Liver (tissue), 9 donors: Measurements from ENCODE around the gene CHST14. TPM values are rescaled to one million over a fixed set of nuclear protein-coding genes. Genes with fewer than 3 reads are reported as not detected.

ENCODE experiments used
- DNase-seq: peaks from one replicate; pipeline ENCODE4 v3.0.0-alpha.2; 2017; ENCODE audit warnings: low spot score
- H3K27ac ChIP-seq, 2 donors: one replicate each; pipeline ENCODE4 v1.7.0; 2013; ENCODE audit warnings: inconsistent platforms in 2 of 2, low read length in 2 of 2, control low read depth in 1 of 2, low read depth in 1 of 2, mild to moderate bottlenecking in 1 of 2
- H3K27me3 ChIP-seq, 4 donors: one replicate each; pipeline versions ENCODE4 v1.6.1 to v1.7.0; 2013; ENCODE audit warnings: low read length in 3 of 4, inconsistent platforms in 1 of 4, mild to moderate bottlenecking in 1 of 4, moderate library complexity in 1 of 4; ENCODE audit not compliant: control insufficient read depth in 4 of 4, insufficient read depth in 4 of 4
- H3K36me3 ChIP-seq, 4 donors: one replicate each; pipeline versions ENCODE4 v1.6.1 to v1.7.0; 2013; ENCODE audit warnings: low read length in 3 of 4, mild to moderate bottlenecking in 3 of 4, low read depth in 1 of 4, moderate library complexity in 1 of 4; ENCODE audit not compliant: control insufficient read depth in 4 of 4, insufficient read depth in 3 of 4
- H3K4me1 ChIP-seq, 4 donors: one replicate each; pipeline versions ENCODE4 v1.6.1 to v1.7.0; 2013; ENCODE audit warnings: low read length in 3 of 4, mild to moderate bottlenecking in 3 of 4, moderate library complexity in 1 of 4; ENCODE audit not compliant: control insufficient read depth in 4 of 4, insufficient read depth in 4 of 4
- H3K4me3 ChIP-seq, 3 donors: one replicate each; pipeline versions ENCODE4 v1.6.1 to v1.7.0; 2013; ENCODE audit warnings: low read length in 3 of 3, control low read depth in 1 of 3, low read depth in 1 of 3, mild to moderate bottlenecking in 1 of 3
- H3K9ac ChIP-seq, 2 donors: one replicate each; pipeline ENCODE4 v1.7.0; 2013; ENCODE audit warnings: low read length in 2 of 2, mild to moderate bottlenecking in 2 of 2, moderate library complexity in 2 of 2, control low read depth in 1 of 2, low read depth in 1 of 2
- H3K9me3 ChIP-seq, 4 donors: one replicate each; pipeline versions ENCODE4 v1.6.1 to v1.7.0; 2013; ENCODE audit warnings: low read length in 3 of 4; ENCODE audit not compliant: control insufficient read depth in 4 of 4
- EGR1 ChIP-seq, 2 donors: IDR thresholded peaks; 2 replicates each; pipeline ENCODE4 v1.6.1; 2016 to 2018; ENCODE audit warnings: antibody characterized with exemption in 2 of 2, low read depth in 2 of 2
- FOXA1 ChIP-seq: IDR thresholded peaks from 2 replicates; pipeline ENCODE4 v1.6.1; 2016; ENCODE audit warnings: antibody characterized with exemption
- FOXA2 ChIP-seq: IDR thresholded peaks from 2 replicates; pipeline ENCODE4 v1.6.1; 2016; ENCODE audit warnings: antibody characterized with exemption
- GABPA ChIP-seq, 2 donors: IDR thresholded peaks in 1 of 2; conservative IDR thresholded peaks in 1 of 2; 2 replicates each; pipeline ENCODE4 v1.6.1; 2016; ENCODE audit warnings: antibody characterized with exemption in 2 of 2, mild to moderate bottlenecking in 1 of 2, moderate library complexity in 1 of 2
- HNF4A ChIP-seq, 2 donors: conservative IDR thresholded peaks; 2 replicates each; pipeline ENCODE4 v1.6.1; 2016; ENCODE audit warnings: antibody characterized with exemption in 2 of 2, mild to moderate bottlenecking in 2 of 2
- HNF4G ChIP-seq: IDR thresholded peaks from 2 replicates; pipeline ENCODE4 v1.6.1; 2016; ENCODE audit warnings: antibody characterized with exemption
- JUND ChIP-seq, 2 donors: IDR thresholded peaks; 2 replicates each; pipeline ENCODE4 v1.6.1; 2016; ENCODE audit warnings: antibody characterized with exemption in 2 of 2
- NR2F2 ChIP-seq: IDR thresholded peaks from 2 replicates; pipeline ENCODE4 v1.6.1; 2016; ENCODE audit warnings: antibody characterized with exemption
- RAD21 ChIP-seq, 2 donors: IDR thresholded peaks; 2 replicates each; pipeline ENCODE4 v1.6.1; 2016; ENCODE audit warnings: antibody characterized with exemption in 2 of 2, mild to moderate bottlenecking in 2 of 2
- RXRA ChIP-seq, 2 donors: IDR thresholded peaks; 2 replicates each; pipeline ENCODE4 v1.6.1; 2017 to 2018; ENCODE audit warnings: antibody characterized with exemption in 2 of 2, mild to moderate bottlenecking in 1 of 2
- SP1 ChIP-seq: IDR thresholded peaks from 2 replicates; pipeline ENCODE4 v1.6.1; 2018; ENCODE audit warnings: antibody characterized with exemption, mild to moderate bottlenecking
- TAF1 ChIP-seq: conservative IDR thresholded peaks from 2 replicates; pipeline ENCODE4 v1.6.1; 2016; ENCODE audit warnings: antibody characterized with exemption, mild to moderate bottlenecking
- YY1 ChIP-seq: IDR thresholded peaks from 2 replicates; pipeline ENCODE4 v1.6.1; 2016; ENCODE audit warnings: antibody characterized with exemption, mild to moderate bottlenecking
- WGBS: extraction: QIAGEN DNeasy Blood & Tissue Kit; methylation state at CpG from one replicate; pipeline ENCODE4 v1.1.7; 2013; 5-methylcytosine and 5-hydroxymethylcytosine counted together
- polyA plus RNA-seq, 2 donors: library from polyadenylated mRNA; stranded (reverse) in 1 of 2; unstranded in 1 of 2; fragments of 200-250 nt in 1 of 2; fragments of >200 nt in 1 of 2; fragmentation: Nextera tagmentation in 1 of 2; extraction: Ambion mirVana in 1 of 2; gene quantifications; one replicate each; pipeline versions ENCODE4 v1.2.1 to v1.2.3, GENCODE V29; 2013 to 2015
- total RNA-seq, 2 donors: library from RNA; depleted of rRNA; stranded (reverse); fragments of >200 nt; gene quantifications; one replicate each; pipeline ENCODE4 v1.2.3, GENCODE V29; 2014
- TF ChIP-seq, protein P1 (sequence below): IDR thresholded peaks from 2 replicates; pipeline ENCODE4 v1.6.1; 2016; ENCODE audit warnings: antibody characterized with exemption
- TF ChIP-seq, protein P2 (sequence below): IDR thresholded peaks from 2 replicates; pipeline ENCODE4 v1.6.1; 2016; ENCODE audit warnings: antibody characterized with exemption
- TF ChIP-seq, protein P3 (sequence below): IDR thresholded peaks from 2 replicates; pipeline ENCODE4 v1.6.1; 2016; ENCODE audit warnings: antibody characterized with exemption
- TF ChIP-seq, protein P4 (sequence below): fragments of 150-350 bp; IDR thresholded peaks from 2 replicates; pipeline ENCODE4 v1.5.1; 2017; ENCODE audit warnings: improper control_type of control experiment, low read depth, low read length; ENCODE audit not compliant: missing input control
- TF ChIP-seq, protein P5 (sequence below): IDR thresholded peaks from 2 replicates; pipeline ENCODE4 v1.6.1; 2016; ENCODE audit warnings: antibody characterized with exemption, mild to moderate bottlenecking
- donor health status: healthy.
- donor health status: healthy.
- donor health status: healthy.
- donor health status: healthy.
- donor health status: healthy.

The CHST14 gene
- total and polyA plus RNA-seq, 4 donors, result 2.3 to 5.3 (median 3.1) TPM

DNA sequence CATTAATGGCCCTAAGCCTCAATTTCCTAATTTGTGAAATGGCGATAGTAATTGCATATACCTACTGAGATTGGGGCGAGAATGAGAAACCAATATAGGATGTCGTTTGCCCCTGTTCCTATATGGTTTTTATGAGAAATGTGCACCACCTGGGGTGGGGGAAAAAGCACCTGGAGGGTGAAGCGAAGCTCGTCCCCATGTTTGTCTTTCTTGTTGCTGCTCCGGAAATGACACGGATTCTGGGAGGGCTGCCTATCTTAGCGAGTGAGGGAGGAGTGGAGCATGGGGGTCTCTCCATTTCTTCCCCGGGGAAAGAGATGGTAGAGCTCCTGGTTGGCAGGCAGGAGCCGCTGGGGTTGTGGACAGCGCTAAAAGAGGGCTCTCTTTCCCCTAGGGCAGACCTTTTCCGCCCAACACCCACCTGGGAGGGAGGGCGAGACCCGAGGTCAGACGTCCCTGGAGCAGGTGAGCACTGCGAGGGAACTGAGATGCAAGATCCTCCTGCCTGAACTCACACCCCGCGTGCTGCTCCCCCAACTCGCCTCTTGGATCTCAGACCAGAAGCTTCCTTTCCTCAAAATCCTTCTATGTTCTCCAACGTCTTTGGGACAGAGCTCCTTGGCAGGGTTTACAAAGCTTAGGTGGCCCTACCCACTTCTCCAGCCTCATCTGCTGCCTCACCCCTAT is 35.6 kb upstream of the CHST14 start:
- H3K36me3 ChIP-seq, result no peaks in the 10 kb centered on the region
- no peak overlapping the region for H3K27ac ChIP-seq
- WGBS, result 61% methylated on average over 20 of the region's 20 CpGs
- H3K9me3 ChIP-seq, result no peaks in the 10 kb centered on the region
- peaks cover 10 to 22% (median 17%) of the 10 kb centered on the region in 4 donors for H3K4me1 ChIP-seq
- no peak for DNase-seq
- no peak overlapping the region for H3K9ac ChIP-seq
- TF ChIP-seq NR2F2 (no peak), HNF4G (no peak), TAF1 (no peak), RAD21 (IDR thresholded peaks at IDR 0.05) (no peak), SP1 (no peak), FOXA2 (no peak), JUND (IDR thresholded peaks at IDR 0.05) (no peak)
- TF ChIP-seq, protein P1, sequence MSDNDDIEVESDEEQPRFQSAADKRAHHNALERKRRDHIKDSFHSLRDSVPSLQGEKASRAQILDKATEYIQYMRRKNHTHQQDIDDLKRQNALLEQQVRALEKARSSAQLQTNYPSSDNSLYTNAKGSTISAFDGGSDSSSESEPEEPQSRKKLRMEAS, result no peak
- H3K27me3 ChIP-seq, result peaks cover 0 to 6% (median 0%) of the 10 kb centered on the region in 4 donors
- H3K4me3 ChIP-seq, result no peak overlapping the region

DNA sequence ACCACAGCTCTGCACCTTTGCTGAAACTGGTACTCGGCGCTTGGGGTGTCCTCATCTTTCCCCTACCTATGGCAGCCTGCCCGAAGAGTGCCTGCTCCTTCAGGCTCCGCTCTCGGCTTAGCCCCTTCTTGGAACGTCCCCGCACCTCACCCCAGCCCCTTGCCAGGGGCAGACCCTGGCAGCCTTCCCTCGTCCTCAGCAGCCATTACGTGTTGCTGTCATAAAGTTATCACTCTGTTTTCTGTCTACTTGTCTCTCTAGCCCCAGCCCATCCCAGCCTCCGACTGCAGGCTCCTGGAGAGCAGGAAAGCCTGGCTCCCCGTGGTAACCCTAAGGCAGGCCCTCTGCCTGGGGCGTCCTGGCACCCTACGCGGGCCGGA is 35.1 kb upstream of the CHST14 start:
- Histone ChIP-seq H3K4me3 (peak overlapping the region in 1 of 3 donors; percentile 12), H3K27me3 (peaks cover 0 to 6% (median 0%) of the 10 kb centered on the region in 4 donors), H3K4me1 (peaks cover 10 to 25% (median 19%) of the 10 kb centered on the region in 4 donors), H3K36me3 (no peaks in the 10 kb centered on the region), H3K27ac (no peak overlapping the region), H3K9me3 (no peaks in the 10 kb centered on the region), H3K9ac (no peak overlapping the region)
- 23% methylated on average over 15 of the region's 15 CpGs for WGBS
- TF ChIP-seq HNF4A (conservative IDR thresholded peaks at IDR 0.05) (no peak), FOXA1 (no peak), NR2F2 (no peak), YY1 (no peak), RAD21 (IDR thresholded peaks at IDR 0.05) (no peak), RXRA (IDR thresholded peaks at IDR 0.05) (no peak), SP1 (no peak), HNF4G (no peak), FOXA2 (no peak), GABPA (IDR thresholded peaks at IDR 0.05 in 1 of 2, conservative IDR thresholded peaks at IDR 0.05 in 1 of 2) (no peak), EGR1 (IDR thresholded peaks at IDR 0.05; ENCODE audit: low read depth in 2 of 2) (no peak), TAF1 (no peak), JUND (IDR thresholded peaks at IDR 0.05) (no peak)
- TF ChIP-seq, protein P2, sequence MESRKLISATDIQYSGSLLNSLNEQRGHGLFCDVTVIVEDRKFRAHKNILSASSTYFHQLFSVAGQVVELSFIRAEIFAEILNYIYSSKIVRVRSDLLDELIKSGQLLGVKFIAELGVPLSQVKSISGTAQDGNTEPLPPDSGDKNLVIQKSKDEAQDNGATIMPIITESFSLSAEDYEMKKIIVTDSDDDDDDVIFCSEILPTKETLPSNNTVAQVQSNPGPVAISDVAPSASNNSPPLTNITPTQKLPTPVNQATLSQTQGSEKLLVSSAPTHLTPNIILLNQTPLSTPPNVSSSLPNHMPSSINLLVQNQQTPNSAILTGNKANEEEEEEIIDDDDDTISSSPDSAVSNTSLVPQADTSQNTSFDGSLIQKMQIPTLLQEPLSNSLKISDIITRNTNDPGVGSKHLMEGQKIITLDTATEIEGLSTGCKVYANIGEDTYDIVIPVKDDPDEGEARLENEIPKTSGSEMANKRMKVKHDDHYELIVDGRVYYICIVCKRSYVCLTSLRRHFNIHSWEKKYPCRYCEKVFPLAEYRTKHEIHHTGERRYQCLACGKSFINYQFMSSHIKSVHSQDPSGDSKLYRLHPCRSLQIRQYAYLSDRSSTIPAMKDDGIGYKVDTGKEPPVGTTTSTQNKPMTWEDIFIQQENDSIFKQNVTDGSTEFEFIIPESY, result no peak
- TF ChIP-seq, protein P3, sequence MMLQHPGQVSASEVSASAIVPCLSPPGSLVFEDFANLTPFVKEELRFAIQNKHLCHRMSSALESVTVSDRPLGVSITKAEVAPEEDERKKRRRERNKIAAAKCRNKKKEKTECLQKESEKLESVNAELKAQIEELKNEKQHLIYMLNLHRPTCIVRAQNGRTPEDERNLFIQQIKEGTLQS, result no peak
- TF ChIP-seq, protein P4, sequence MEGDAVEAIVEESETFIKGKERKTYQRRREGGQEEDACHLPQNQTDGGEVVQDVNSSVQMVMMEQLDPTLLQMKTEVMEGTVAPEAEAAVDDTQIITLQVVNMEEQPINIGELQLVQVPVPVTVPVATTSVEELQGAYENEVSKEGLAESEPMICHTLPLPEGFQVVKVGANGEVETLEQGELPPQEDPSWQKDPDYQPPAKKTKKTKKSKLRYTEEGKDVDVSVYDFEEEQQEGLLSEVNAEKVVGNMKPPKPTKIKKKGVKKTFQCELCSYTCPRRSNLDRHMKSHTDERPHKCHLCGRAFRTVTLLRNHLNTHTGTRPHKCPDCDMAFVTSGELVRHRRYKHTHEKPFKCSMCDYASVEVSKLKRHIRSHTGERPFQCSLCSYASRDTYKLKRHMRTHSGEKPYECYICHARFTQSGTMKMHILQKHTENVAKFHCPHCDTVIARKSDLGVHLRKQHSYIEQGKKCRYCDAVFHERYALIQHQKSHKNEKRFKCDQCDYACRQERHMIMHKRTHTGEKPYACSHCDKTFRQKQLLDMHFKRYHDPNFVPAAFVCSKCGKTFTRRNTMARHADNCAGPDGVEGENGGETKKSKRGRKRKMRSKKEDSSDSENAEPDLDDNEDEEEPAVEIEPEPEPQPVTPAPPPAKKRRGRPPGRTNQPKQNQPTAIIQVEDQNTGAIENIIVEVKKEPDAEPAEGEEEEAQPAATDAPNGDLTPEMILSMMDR, result no peak
- TF ChIP-seq, protein P1, result no peak
- TF ChIP-seq, protein P5, sequence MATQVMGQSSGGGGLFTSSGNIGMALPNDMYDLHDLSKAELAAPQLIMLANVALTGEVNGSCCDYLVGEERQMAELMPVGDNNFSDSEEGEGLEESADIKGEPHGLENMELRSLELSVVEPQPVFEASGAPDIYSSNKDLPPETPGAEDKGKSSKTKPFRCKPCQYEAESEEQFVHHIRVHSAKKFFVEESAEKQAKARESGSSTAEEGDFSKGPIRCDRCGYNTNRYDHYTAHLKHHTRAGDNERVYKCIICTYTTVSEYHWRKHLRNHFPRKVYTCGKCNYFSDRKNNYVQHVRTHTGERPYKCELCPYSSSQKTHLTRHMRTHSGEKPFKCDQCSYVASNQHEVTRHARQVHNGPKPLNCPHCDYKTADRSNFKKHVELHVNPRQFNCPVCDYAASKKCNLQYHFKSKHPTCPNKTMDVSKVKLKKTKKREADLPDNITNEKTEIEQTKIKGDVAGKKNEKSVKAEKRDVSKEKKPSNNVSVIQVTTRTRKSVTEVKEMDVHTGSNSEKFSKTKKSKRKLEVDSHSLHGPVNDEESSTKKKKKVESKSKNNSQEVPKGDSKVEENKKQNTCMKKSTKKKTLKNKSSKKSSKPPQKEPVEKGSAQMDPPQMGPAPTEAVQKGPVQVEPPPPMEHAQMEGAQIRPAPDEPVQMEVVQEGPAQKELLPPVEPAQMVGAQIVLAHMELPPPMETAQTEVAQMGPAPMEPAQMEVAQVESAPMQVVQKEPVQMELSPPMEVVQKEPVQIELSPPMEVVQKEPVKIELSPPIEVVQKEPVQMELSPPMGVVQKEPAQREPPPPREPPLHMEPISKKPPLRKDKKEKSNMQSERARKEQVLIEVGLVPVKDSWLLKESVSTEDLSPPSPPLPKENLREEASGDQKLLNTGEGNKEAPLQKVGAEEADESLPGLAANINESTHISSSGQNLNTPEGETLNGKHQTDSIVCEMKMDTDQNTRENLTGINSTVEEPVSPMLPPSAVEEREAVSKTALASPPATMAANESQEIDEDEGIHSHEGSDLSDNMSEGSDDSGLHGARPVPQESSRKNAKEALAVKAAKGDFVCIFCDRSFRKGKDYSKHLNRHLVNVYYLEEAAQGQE, result no peak
- DNase-seq, result no peak
